Measurements from ENCODE around the gene SIDT1. TPM values are rescaled to one million over a fixed set of nuclear protein-coding genes. Genes with fewer than 3 reads are reported as not detected.

SIDT1 gene
- total RNA-seq, 1 donor from 2014 or later = 0.69 TPM

DNA sequence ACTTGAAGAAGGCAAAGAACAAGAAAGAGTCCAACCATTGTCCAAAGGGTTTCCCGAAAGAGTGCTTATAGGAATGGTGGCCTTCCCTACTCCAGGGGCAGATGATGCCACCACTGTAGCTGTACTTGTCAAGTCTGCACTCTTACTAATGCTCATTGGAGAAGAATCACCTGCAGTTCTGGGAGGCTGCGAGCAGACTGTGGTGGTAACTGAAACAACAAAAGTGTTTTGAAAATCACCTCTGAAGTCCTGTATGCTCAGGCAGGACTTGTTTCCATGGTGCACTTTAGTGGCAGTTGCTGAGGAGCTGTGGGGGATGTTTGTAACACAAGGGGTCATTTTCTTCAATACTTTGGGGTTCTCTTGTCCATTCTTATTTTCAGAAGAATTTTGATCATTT, 128.1 kb downstream of the SIDT1 start:
- Histone ChIP-seq H3K4me1 (peaks cover 42% of the 10 kb centered on the region), H3K36me3 (peaks cover 63% of the 10 kb centered on the region), H3K9me3 (replicated peaks) (no peaks in the 10 kb centered on the region), H3K27me3 (ENCODE audit: low read depth) (no peaks in the 10 kb centered on the region), H3K4me3 (peak overlapping the region; percentile 1), H3K27ac (replicated peaks) (peak overlapping the region; percentile 80)
- DNase-seq = no peak
- TF ChIP-seq CTCF (IDR thresholded peaks at IDR 0.05; ENCODE audit: borderline replicate concordance) = no peak
- intact Hi-C loops (cut with micrococcal nuclease) = no loop called here

DNA sequence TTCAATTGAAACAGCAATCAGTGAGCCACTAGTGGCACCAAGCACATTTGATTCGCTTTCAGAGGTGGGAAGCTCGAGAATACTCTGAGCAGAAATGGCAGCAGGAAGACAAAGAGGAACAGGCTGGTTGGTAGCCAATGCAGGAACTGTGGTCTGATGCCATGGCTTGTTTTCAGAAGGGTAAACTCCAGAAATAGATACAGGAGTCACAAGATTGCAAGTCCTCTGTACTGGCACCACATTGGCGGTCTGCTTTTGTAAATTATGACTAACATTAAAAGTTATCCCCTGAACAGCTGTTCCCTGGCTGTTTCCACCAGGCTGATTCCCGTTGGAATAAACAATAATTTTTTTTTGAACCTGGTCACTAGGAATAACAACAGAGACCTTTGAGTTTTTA, 128.5 kb downstream of the SIDT1 start:
- no peaks in the 10 kb centered on the region for H3K27me3 ChIP-seq (ENCODE audit: low read depth)
- no peak for TF ChIP-seq CTCF (IDR thresholded peaks at IDR 0.05; ENCODE audit: borderline replicate concordance)
- H3K4me1 ChIP-seq = peaks cover 40% of the 10 kb centered on the region
- H3K4me3 ChIP-seq = peak overlapping the region; percentile 1
- intact Hi-C loops (cut with micrococcal nuclease) = no loop called here
- no peak for DNase-seq
- H3K9me3 ChIP-seq (replicated peaks) = no peaks in the 10 kb centered on the region
- peak overlapping the region; percentile 80 for H3K27ac ChIP-seq (replicated peaks)
- peaks cover 67% of the 10 kb centered on the region for H3K36me3 ChIP-seq

GRCh38 chr3:113662824-113663223, 130.5 kb downstream of the SIDT1 start:
- intact Hi-C loops (cut with micrococcal nuclease) = no loop called here
- Histone ChIP-seq H3K27ac (replicated peaks) (peak overlapping the region; percentile 80), H3K27me3 (ENCODE audit: low read depth) (no peaks in the 10 kb centered on the region), H3K36me3 (peaks cover 59% of the 10 kb centered on the region), H3K4me3 (no peak overlapping the region), H3K4me1 (peaks cover 39% of the 10 kb centered on the region), H3K9me3 (replicated peaks) (no peaks in the 10 kb centered on the region)
- DNase-seq = no peak
- TF ChIP-seq CTCF (IDR thresholded peaks at IDR 0.05; ENCODE audit: borderline replicate concordance) = no peak

- H3K4me1 ChIP-seq = peaks cover 39% of the 10 kb centered on the region
- H3K36me3 ChIP-seq = peaks cover 59% of the 10 kb centered on the region
- no peak for DNase-seq
- no peak overlapping the region for H3K4me3 ChIP-seq
- intact Hi-C loops (cut with micrococcal nuclease) = no loop called here
- no peaks in the 10 kb centered on the region for H3K27me3 ChIP-seq (ENCODE audit: low read depth)
- no peaks in the 10 kb centered on the region for H3K9me3 ChIP-seq (replicated peaks)
- H3K27ac ChIP-seq (replicated peaks) = peak overlapping the region; percentile 80
- no peak for TF ChIP-seq CTCF (IDR thresholded peaks at IDR 0.05; ENCODE audit: borderline replicate concordance)
Measured at GRCh38 chr3:113663324-113663750, 131.0 kb downstream of the SIDT1 start.

GRCh38 chr3:113663761-113664160, 131.4 kb downstream of the SIDT1 start:
- no peaks in the 10 kb centered on the region for H3K27me3 ChIP-seq (ENCODE audit: low read depth)
- intact Hi-C loops (cut with micrococcal nuclease) = no loop called here
- H3K4me1 ChIP-seq = peaks cover 40% of the 10 kb centered on the region
- no peak for TF ChIP-seq CTCF (IDR thresholded peaks at IDR 0.05; ENCODE audit: borderline replicate concordance)
- peaks cover 59% of the 10 kb centered on the region for H3K36me3 ChIP-seq
- H3K27ac ChIP-seq (replicated peaks) = no peak overlapping the region
- DNase-seq = no peak
- H3K4me3 ChIP-seq = no peak overlapping the region
- no peaks in the 10 kb centered on the region for H3K9me3 ChIP-seq (replicated peaks)
